ENCODE results near the gene TDRD10. TPM values are rescaled to one million over a fixed set of nuclear protein-coding genes. Genes with fewer than 3 reads are reported as not detected.

TDRD10 gene
- total and polyA plus RNA-seq, 4 donors: 1.9 to 12.6 (median 7.3) TPM

DNA sequence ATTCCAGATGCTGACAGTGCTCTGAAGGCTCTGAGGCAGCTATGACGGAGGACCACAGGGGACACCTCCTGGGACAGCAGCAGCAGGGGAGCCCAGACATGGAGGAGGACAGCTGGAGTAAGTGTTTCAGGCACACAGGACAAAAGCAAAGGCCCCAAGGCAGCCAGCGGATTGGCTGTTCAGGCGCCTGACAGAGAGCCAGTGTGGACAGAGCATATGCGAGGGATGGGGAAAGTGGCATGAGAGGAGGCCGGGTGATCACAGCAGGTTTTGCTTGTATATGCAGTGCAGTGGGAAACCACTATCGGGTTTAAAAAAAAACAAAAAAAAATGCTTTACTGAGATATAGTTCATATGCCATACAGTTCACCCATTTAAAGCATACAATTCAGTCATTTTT is 84.6 kb downstream of the TDRD10 start:
- Histone ChIP-seq H3K27me3 (ENCODE audit: control insufficient read depth in 3 of 3, insufficient read depth in 3 of 3, low read length in 2 of 3) (no peaks in the 10 kb centered on the region), H3K4me3 (no peak overlapping the region), H3K4me1 (ENCODE audit: control insufficient read depth in 5 of 5, insufficient read depth in 5 of 5, low read length in 5 of 5) (peaks cover 0 to 9% (median 0%) of the 10 kb centered on the region in 5 donors), H3K36me3 (ENCODE audit: control insufficient read depth in 4 of 4, insufficient read depth in 4 of 4, low read length in 4 of 4) (peaks cover 68 to 81% (median 79%) of the 10 kb centered on the region in 4 donors), H3K9me3 (ENCODE audit: control insufficient read depth in 4 of 4, insufficient read depth in 3 of 4, low read length in 3 of 4) (no peaks in the 10 kb centered on the region), H3K27ac (ENCODE audit: low read depth in 1 of 2, low read length in 1 of 2) (no peak overlapping the region), H3K9ac (ENCODE audit: insufficient read depth in 1 of 2, low read length in 2 of 2) (no peak overlapping the region)
- no peak for DNase-seq
- no peak for ATAC-seq (ENCODE audit: insufficient read depth, low FRiP score)
- WGBS, 2 donors: 95 to 97% methylated on average over 6 of the region's 6 CpGs
- TF ChIP-seq, protein P1, sequence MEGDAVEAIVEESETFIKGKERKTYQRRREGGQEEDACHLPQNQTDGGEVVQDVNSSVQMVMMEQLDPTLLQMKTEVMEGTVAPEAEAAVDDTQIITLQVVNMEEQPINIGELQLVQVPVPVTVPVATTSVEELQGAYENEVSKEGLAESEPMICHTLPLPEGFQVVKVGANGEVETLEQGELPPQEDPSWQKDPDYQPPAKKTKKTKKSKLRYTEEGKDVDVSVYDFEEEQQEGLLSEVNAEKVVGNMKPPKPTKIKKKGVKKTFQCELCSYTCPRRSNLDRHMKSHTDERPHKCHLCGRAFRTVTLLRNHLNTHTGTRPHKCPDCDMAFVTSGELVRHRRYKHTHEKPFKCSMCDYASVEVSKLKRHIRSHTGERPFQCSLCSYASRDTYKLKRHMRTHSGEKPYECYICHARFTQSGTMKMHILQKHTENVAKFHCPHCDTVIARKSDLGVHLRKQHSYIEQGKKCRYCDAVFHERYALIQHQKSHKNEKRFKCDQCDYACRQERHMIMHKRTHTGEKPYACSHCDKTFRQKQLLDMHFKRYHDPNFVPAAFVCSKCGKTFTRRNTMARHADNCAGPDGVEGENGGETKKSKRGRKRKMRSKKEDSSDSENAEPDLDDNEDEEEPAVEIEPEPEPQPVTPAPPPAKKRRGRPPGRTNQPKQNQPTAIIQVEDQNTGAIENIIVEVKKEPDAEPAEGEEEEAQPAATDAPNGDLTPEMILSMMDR (IDR thresholded peaks at IDR 0.05; ENCODE audit: control extremely low read depth, extremely low read depth): no peak

DNA sequence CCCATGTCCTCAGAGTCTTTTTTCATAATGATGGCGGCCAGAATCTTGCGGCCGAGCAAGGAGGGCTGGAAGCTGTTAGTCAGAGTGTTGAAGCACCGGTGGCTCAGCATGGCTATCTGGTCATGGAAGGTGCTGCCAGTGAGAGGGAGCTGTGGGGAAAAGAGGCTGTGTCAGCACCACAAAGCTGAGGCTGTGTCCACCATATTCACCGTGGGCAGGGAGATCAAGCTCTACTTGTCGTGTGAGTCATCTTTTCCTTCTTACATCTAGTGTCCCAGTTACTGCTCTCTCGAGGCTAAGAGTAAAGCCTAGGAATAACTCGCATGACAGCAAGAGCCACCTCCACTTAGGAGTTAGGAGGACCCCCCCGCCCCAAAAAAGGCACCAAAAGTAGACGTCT is 87.8 kb downstream of the TDRD10 start:
- Histone ChIP-seq H3K9ac (ENCODE audit: insufficient read depth in 1 of 2, low read length in 2 of 2) (no peak overlapping the region), H3K27ac (ENCODE audit: low read depth in 1 of 2, low read length in 1 of 2) (no peak overlapping the region), H3K9me3 (ENCODE audit: control insufficient read depth in 4 of 4, insufficient read depth in 3 of 4, low read length in 3 of 4) (no peaks in the 10 kb centered on the region), H3K4me3 (no peak overlapping the region), H3K4me1 (ENCODE audit: control insufficient read depth in 5 of 5, insufficient read depth in 5 of 5, low read length in 5 of 5) (no peaks in the 10 kb centered on the region), H3K27me3 (ENCODE audit: control insufficient read depth in 3 of 3, insufficient read depth in 3 of 3, low read length in 2 of 3) (no peaks in the 10 kb centered on the region), H3K36me3 (ENCODE audit: control insufficient read depth in 4 of 4, insufficient read depth in 4 of 4, low read length in 4 of 4) (peaks cover 64 to 80% (median 74%) of the 10 kb centered on the region in 4 donors)
- TF ChIP-seq, protein P1 (IDR thresholded peaks at IDR 0.05; ENCODE audit: control extremely low read depth, extremely low read depth): no peak
- DNase-seq (no peak), ATAC-seq (ENCODE audit: insufficient read depth, low FRiP score) (no peak)
- WGBS, 2 donors: 77 to 85% methylated on average over 10 of the region's 10 CpGs

DNA sequence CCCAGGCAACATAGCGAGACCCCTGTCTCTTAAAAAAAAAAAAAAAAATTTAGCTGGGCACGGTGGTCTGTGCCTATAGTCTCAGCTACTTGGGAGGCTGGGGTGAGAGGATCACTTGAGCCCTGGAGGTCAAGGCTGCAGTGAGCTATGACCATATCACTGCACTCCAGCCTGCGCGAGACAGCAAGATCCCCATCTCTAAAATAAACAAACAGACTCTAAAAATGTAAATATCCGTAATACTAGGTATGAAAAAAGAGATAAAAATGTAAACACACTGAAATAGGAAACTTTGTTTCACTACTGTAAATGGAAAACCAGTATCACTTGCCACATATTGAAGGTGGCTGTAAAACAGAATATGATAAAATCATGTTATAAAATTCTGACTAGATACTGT is 88.7 kb downstream of the TDRD10 start:
- no peak for DNase-seq
- H3K36me3 ChIP-seq (ENCODE audit: control insufficient read depth in 4 of 4, insufficient read depth in 4 of 4, low read length in 4 of 4): peaks cover 60 to 82% (median 68%) of the 10 kb centered on the region in 4 donors
- H3K4me3 ChIP-seq: no peak overlapping the region
- no peaks in the 10 kb centered on the region for H3K4me1 ChIP-seq (ENCODE audit: control insufficient read depth in 5 of 5, insufficient read depth in 5 of 5, low read length in 5 of 5)
- no peaks in the 10 kb centered on the region for H3K9me3 ChIP-seq (ENCODE audit: control insufficient read depth in 4 of 4, insufficient read depth in 3 of 4, low read length in 3 of 4)
- WGBS, 2 donors: 73 to 81% methylated on average over 5 of the region's 5 CpGs
- H3K27me3 ChIP-seq (ENCODE audit: control insufficient read depth in 3 of 3, insufficient read depth in 3 of 3, low read length in 2 of 3): no peaks in the 10 kb centered on the region
- ATAC-seq (ENCODE audit: insufficient read depth, low FRiP score): no peak
- no peak overlapping the region for H3K27ac ChIP-seq (ENCODE audit: low read depth in 1 of 2, low read length in 1 of 2)
- no peak overlapping the region for H3K9ac ChIP-seq (ENCODE audit: insufficient read depth in 1 of 2, low read length in 2 of 2)
- TF ChIP-seq, protein P1 (IDR thresholded peaks at IDR 0.05; ENCODE audit: control extremely low read depth, extremely low read depth): no peak

DNA sequence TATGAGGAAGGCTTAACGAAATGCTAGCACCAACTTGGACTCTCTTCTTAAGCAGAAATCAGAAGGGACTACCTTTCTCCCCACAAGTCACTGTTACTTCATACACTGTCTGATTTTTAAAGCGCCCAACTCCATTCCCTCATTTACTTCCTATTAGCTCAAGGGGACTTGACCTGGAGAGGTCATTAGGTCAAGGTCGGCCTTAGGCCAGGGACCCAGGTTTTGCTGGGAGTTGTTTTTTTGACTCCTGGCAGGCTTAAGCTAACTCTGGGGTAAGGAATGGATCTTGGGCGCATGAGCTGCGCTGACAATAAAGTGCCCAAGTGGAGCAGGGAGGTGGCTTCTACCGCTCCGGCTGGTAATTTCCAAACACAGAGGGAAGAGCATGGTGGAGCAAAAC is 89.2 kb downstream of the TDRD10 start:
- ATAC-seq (ENCODE audit: insufficient read depth, low FRiP score) (no peak), DNase-seq (no peak)
- Histone ChIP-seq H3K27me3 (ENCODE audit: control insufficient read depth in 3 of 3, insufficient read depth in 3 of 3, low read length in 2 of 3) (no peaks in the 10 kb centered on the region), H3K27ac (ENCODE audit: low read depth in 1 of 2, low read length in 1 of 2) (no peak overlapping the region), H3K4me1 (ENCODE audit: control insufficient read depth in 5 of 5, insufficient read depth in 5 of 5, low read length in 5 of 5) (no peaks in the 10 kb centered on the region), H3K4me3 (no peak overlapping the region), H3K9ac (ENCODE audit: insufficient read depth in 1 of 2, low read length in 2 of 2) (no peak overlapping the region), H3K9me3 (ENCODE audit: control insufficient read depth in 4 of 4, insufficient read depth in 3 of 4, low read length in 3 of 4) (no peaks in the 10 kb centered on the region), H3K36me3 (ENCODE audit: control insufficient read depth in 4 of 4, insufficient read depth in 4 of 4, low read length in 4 of 4) (peaks cover 58 to 82% (median 65%) of the 10 kb centered on the region in 4 donors)
- TF ChIP-seq, protein P1 (IDR thresholded peaks at IDR 0.05; ENCODE audit: control extremely low read depth, extremely low read depth): no peak
- 93 to 95% methylated on average over 7 of the region's 7 CpGs for WGBS, 2 donors

All from lung (tissue), 12 donors.